Esophagus (tissue), 2 donors: ENCODE results near the gene CARD8. TPM values are rescaled to one million over a fixed set of nuclear protein-coding genes. Genes with fewer than 3 reads are reported as not detected.
"Not testable (repeated sequence)": the region's sequence is repeated elsewhere in the genome, so short reads cannot be mapped to it uniquely, and the experiment has no call there.

Experiments
- H3K27ac ChIP-seq, 2 donors: one replicate each; pipeline ENCODE4 v1.5.1; 2013; ENCODE audit warnings: low read depth in 2 of 2, mild to moderate bottlenecking in 2 of 2, inconsistent platforms in 1 of 2, low read length in 1 of 2, moderate library complexity in 1 of 2
- H3K27me3 ChIP-seq, 2 donors: one replicate each; pipeline ENCODE4 v1.6.1; 2013; ENCODE audit warnings: low read length in 2 of 2, control low read depth in 1 of 2, mild to moderate bottlenecking in 1 of 2; ENCODE audit not compliant: insufficient read depth in 2 of 2, control insufficient read depth in 1 of 2
- H3K36me3 ChIP-seq, 2 donors: one replicate each; pipeline ENCODE4 v1.6.1; 2013; ENCODE audit warnings: low read length in 1 of 2; ENCODE audit not compliant: control insufficient read depth in 2 of 2, insufficient read depth in 2 of 2
- H3K4me1 ChIP-seq, 2 donors: one replicate each; pipeline ENCODE4 v1.6.1; 2013; ENCODE audit warnings: low read length in 1 of 2; ENCODE audit not compliant: control insufficient read depth in 2 of 2, insufficient read depth in 2 of 2
- H3K4me3 ChIP-seq, 2 donors: one replicate each; pipeline ENCODE4 v1.5.1; 2013; ENCODE audit warnings: low read length in 2 of 2, mild to moderate bottlenecking in 2 of 2, low read depth in 1 of 2, moderate library complexity in 1 of 2
- H3K9me3 ChIP-seq, 2 donors: one replicate each; pipeline ENCODE4 v1.6.1; 2013; ENCODE audit warnings: mild to moderate bottlenecking in 2 of 2, low read depth in 1 of 2, low read length in 1 of 2, moderate library complexity in 1 of 2; ENCODE audit not compliant: control insufficient read depth in 2 of 2, insufficient read depth in 1 of 2
- WGBS, 2 donors: extraction: QIAGEN DNeasy Blood & Tissue Kit; methylation state at CpG; one replicate each; pipeline ENCODE4 v1.1.7; 2013; 5-methylcytosine and 5-hydroxymethylcytosine counted together
- polyA plus RNA-seq, 2 donors: library from polyadenylated mRNA; stranded (reverse); fragments of 200-250 nt; gene quantifications; one replicate each; pipeline ENCODE4 v1.2.3, GENCODE V29; 2013
- donor health status: healthy with polysubstance abuse.
- donor health status: Bipolar disorder and iron deficiency.

Gene CARD8
- polyA plus RNA-seq, 2 donors = 9.6 to 13.2 TPM

- not testable (repeated sequence) for H3K4me3 ChIP-seq, H3K27me3 ChIP-seq, H3K4me1 ChIP-seq, H3K27ac ChIP-seq, H3K9me3 ChIP-seq, H3K36me3 ChIP-seq
- WGBS, 2 donors = 31 to 35% methylated on average over 11 of the region's 11 CpGs
Measured at GRCh38 chr19:48291489-48291815, 35.7 kb upstream of the CARD8 start.

GRCh38 chr19:48290771-48291488 is 35.2 kb upstream of the CARD8 start:
- no peaks in the 10 kb centered on the region for H3K36me3 ChIP-seq
- H3K4me1 ChIP-seq = peaks cover 0 to 3% of the 10 kb centered on the region in 2 donors
- no peaks in the 10 kb centered on the region for H3K9me3 ChIP-seq
- H3K27me3 ChIP-seq = no peaks in the 10 kb centered on the region
- no peak overlapping the region for H3K27ac ChIP-seq
- H3K4me3 ChIP-seq = peak overlapping the region; percentile 13 to 28
- WGBS, 2 donors = 1% methylated on average over 45 of the region's 45 CpGs

- Histone ChIP-seq H3K4me1 (peaks cover 0 to 3% of the 10 kb centered on the region in 2 donors), H3K4me3 (no peak overlapping the region), H3K27me3 (no peaks in the 10 kb centered on the region), H3K9me3 (peaks cover 0 to 2% of the 10 kb centered on the region in 2 donors), H3K27ac (no peak overlapping the region), H3K36me3 (no peaks in the 10 kb centered on the region)
- WGBS, 2 donors = 6 to 15% methylated on average over 9 to 10 of the region's 10 CpGs
Measured at GRCh38 chr19:48290401-48290770, 34.7 kb upstream of the CARD8 start.

GRCh38 chr19:48287748-48288147 is 32.0 kb upstream of the CARD8 start:
- Histone ChIP-seq H3K9me3 (peaks cover 0 to 7% of the 10 kb centered on the region in 2 donors), H3K27me3 (no peaks in the 10 kb centered on the region), H3K36me3 (no peaks in the 10 kb centered on the region), H3K4me3 (no peak overlapping the region), H3K27ac (no peak overlapping the region), H3K4me1 (peaks cover 0 to 3% of the 10 kb centered on the region in 2 donors)
- WGBS, 2 donors = 91 to 92% methylated on average over 3 of the region's 3 CpGs

GRCh38 chr19:48284896-48285295 is 29.2 kb upstream of the CARD8 start:
- Histone ChIP-seq H3K27ac (no peak overlapping the region), H3K4me1 (no peaks in the 10 kb centered on the region), H3K9me3 (peaks cover 0 to 7% of the 10 kb centered on the region in 2 donors), H3K4me3 (no peak overlapping the region), H3K36me3 (no peaks in the 10 kb centered on the region), H3K27me3 (no peaks in the 10 kb centered on the region)
- WGBS, 2 donors = 79 to 80% methylated on average over 4 of the region's 4 CpGs

GRCh38 chr19:48283908-48284307 is 28.2 kb upstream of the CARD8 start:
- Histone ChIP-seq H3K9me3 (peaks cover 0 to 7% of the 10 kb centered on the region in 2 donors), H3K36me3 (no peaks in the 10 kb centered on the region), H3K27me3 (no peaks in the 10 kb centered on the region), H3K4me3 (no peak overlapping the region), H3K27ac (no peak overlapping the region), H3K4me1 (no peaks in the 10 kb centered on the region)
- 95 to 96% methylated on average over 7 of the region's 7 CpGs for WGBS, 2 donors

- H3K9me3 ChIP-seq = peaks cover 0 to 5% of the 10 kb centered on the region in 2 donors
- H3K27me3 ChIP-seq = no peaks in the 10 kb centered on the region
- H3K27ac ChIP-seq = no peak overlapping the region
- H3K4me3 ChIP-seq = no peak overlapping the region
- H3K4me1 ChIP-seq = no peaks in the 10 kb centered on the region
- 70 to 78% methylated on average over 9 of the region's 9 CpGs for WGBS, 2 donors
- no peaks in the 10 kb centered on the region for H3K36me3 ChIP-seq
Measured at GRCh38 chr19:48279747-48280146, 24.0 kb upstream of the CARD8 start.

- H3K4me3 ChIP-seq = no peak overlapping the region
- 71 to 81% methylated on average over 6 of the region's 6 CpGs for WGBS, 2 donors
- peaks cover 0 to 3% of the 10 kb centered on the region in 2 donors for H3K4me1 ChIP-seq
- no peaks in the 10 kb centered on the region for H3K9me3 ChIP-seq
- no peaks in the 10 kb centered on the region for H3K36me3 ChIP-seq
- H3K27me3 ChIP-seq = no peaks in the 10 kb centered on the region
- H3K27ac ChIP-seq = no peak overlapping the region
Measured at GRCh38 chr19:48274938-48275337, 19.2 kb upstream of the CARD8 start.

- Histone ChIP-seq H3K27me3 (no peaks in the 10 kb centered on the region), H3K4me3 (no peak overlapping the region), H3K9me3 (no peaks in the 10 kb centered on the region), H3K36me3 (no peaks in the 10 kb centered on the region), H3K4me1 (peaks cover 0 to 3% of the 10 kb centered on the region in 2 donors), H3K27ac (no peak overlapping the region)
- WGBS, 2 donors = 60 to 72% methylated on average over 3 of the region's 3 CpGs
Measured at GRCh38 chr19:48274173-48274572, 18.5 kb upstream of the CARD8 start.

- no peaks in the 10 kb centered on the region for H3K36me3 ChIP-seq
- H3K4me1 ChIP-seq = peaks cover 0 to 3% of the 10 kb centered on the region in 2 donors
- no peaks in the 10 kb centered on the region for H3K27me3 ChIP-seq
- peak overlapping the region in 1 of 2 donors; percentile 39 for H3K27ac ChIP-seq
- H3K9me3 ChIP-seq = no peaks in the 10 kb centered on the region
- peak overlapping the region; percentile 21 to 24 for H3K4me3 ChIP-seq
- 5 to 6% methylated on average over 35 to 40 of the region's 40 CpGs for WGBS, 2 donors
Measured at GRCh38 chr19:48271531-48272151, 15.9 kb upstream of the CARD8 start.
